Stimulated activated CD8-positive, alpha-beta memory T cell treated with anti-CD3 and anti-CD28 coated beads, Interleukin-12 subunit alpha, Interleukin-12 subunit beta, amount 100 ng/mL, for 24 hours (primary cell): ENCODE results near the gene ENO3.
"Not testable (repeated sequence)": the region's sequence is repeated elsewhere in the genome, so short reads cannot be mapped to it uniquely, and the experiment has no call there.

Experiments used
- DNase-seq: peaks from one replicate; pipeline ENCODE4 v3.0.0-alpha.2; 2020; ENCODE audit errors: extremely low read depth

The ENO3 gene

GRCh38 chr17:4950746-4951204, at the start of gene ENO3:
ENO3 (plus strand) TSS chr17:4951119; CDS start chr17:4951830, 711 bp downstream.
- no peak for DNase-seq

GRCh38 chr17:4901648-4902344, 49.1 kb upstream of the ENO3 start:
- DNase-seq, result no peak

GRCh38 chr17:4902540-4902939, 48.4 kb upstream of the ENO3 start:
- DNase-seq, result no peak

- DNase-seq, result no peak
Measured at GRCh38 chr17:4903051-4903818, 47.7 kb upstream of the ENO3 start, which contains the start of gene CHRNE. CHRNE (minus strand) TSS chr17:4903098; CDS start chr17:4903063, 35 bp downstream.

GRCh38 chr17:4906642-4907041, 44.3 kb upstream of the ENO3 start:
- not testable (repeated sequence) for DNase-seq

GRCh38 chr17:4908301-4908700, 42.6 kb upstream of the ENO3 start:
- DNase-seq, result no peak

- DNase-seq, result no peak
Measured at GRCh38 chr17:4908711-4909496, 42.0 kb upstream of the ENO3 start.

GRCh38 chr17:4913994-4914393, 36.9 kb upstream of the ENO3 start:
- no peak for DNase-seq

- DNase-seq, result not testable (repeated sequence)
Measured at GRCh38 chr17:4914551-4914950, 36.4 kb upstream of the ENO3 start.

GRCh38 chr17:4919511-4920047, 31.3 kb upstream of the ENO3 start:
- DNase-seq, result no peak

- no peak for DNase-seq
Measured at GRCh38 chr17:4920351-4921048, 30.4 kb upstream of the ENO3 start.

- no peak for DNase-seq
Measured at GRCh38 chr17:4921320-4921719, 29.6 kb upstream of the ENO3 start.

- not testable (repeated sequence) for DNase-seq
Measured at GRCh38 chr17:4926577-4927335, 24.2 kb upstream of the ENO3 start.

GRCh38 chr17:4928881-4929280, 22.0 kb upstream of the ENO3 start:
- no peak for DNase-seq

- no peak for DNase-seq
Measured at GRCh38 chr17:4931963-4932362, 19.0 kb upstream of the ENO3 start, which contains the start of gene GP1BA. GP1BA (plus strand) TSS chr17:4932277; CDS start chr17:4932605, 328 bp downstream.

- no peak for DNase-seq
Measured at GRCh38 chr17:4932756-4933155, 18.2 kb upstream of the ENO3 start.

- DNase-seq, result no peak
Measured at GRCh38 chr17:4933646-4934045, 17.3 kb upstream of the ENO3 start.

GRCh38 chr17:4934173-4934979, 16.5 kb upstream of the ENO3 start:
- DNase-seq, result no peak

GRCh38 chr17:4935650-4936049, 15.3 kb upstream of the ENO3 start:
- DNase-seq, result no peak

GRCh38 chr17:4936436-4936835, 14.5 kb upstream of the ENO3 start:
- DNase-seq, result no peak
